NB4 (cell line): ENCODE measurements around the gene PCDHA1.
"Not testable (repeated sequence)": the region's sequence is repeated elsewhere in the genome, so short reads cannot be mapped to it uniquely, and the experiment has no call there.

ENCODE experiments used
- POLR2A ChIP-seq: IDR thresholded peaks from 2 replicates; pipeline ENCODE4 v1.6.1; 2011; ENCODE audit warnings: mild to moderate bottlenecking; ENCODE audit not compliant: insufficient read length; ENCODE audit errors: extremely low read depth
- TF ChIP-seq, protein P1 (sequence below): IDR thresholded peaks from one replicate; pipeline ENCODE4 v1.5.1; 2012; ENCODE audit warnings: low read depth, low read length
- TF ChIP-seq, protein P2 (sequence below): IDR thresholded peaks from 2 replicates; pipeline ENCODE4 v1.6.1; 2011; ENCODE audit warnings: low read depth, low read length

GRCh38 chr5:140787849-140788504 lies 2.0 kb downstream of the PCDHA1 start:
- TF ChIP-seq, protein P1, sequence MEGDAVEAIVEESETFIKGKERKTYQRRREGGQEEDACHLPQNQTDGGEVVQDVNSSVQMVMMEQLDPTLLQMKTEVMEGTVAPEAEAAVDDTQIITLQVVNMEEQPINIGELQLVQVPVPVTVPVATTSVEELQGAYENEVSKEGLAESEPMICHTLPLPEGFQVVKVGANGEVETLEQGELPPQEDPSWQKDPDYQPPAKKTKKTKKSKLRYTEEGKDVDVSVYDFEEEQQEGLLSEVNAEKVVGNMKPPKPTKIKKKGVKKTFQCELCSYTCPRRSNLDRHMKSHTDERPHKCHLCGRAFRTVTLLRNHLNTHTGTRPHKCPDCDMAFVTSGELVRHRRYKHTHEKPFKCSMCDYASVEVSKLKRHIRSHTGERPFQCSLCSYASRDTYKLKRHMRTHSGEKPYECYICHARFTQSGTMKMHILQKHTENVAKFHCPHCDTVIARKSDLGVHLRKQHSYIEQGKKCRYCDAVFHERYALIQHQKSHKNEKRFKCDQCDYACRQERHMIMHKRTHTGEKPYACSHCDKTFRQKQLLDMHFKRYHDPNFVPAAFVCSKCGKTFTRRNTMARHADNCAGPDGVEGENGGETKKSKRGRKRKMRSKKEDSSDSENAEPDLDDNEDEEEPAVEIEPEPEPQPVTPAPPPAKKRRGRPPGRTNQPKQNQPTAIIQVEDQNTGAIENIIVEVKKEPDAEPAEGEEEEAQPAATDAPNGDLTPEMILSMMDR: not testable (repeated sequence)
- TF ChIP-seq, protein P2, sequence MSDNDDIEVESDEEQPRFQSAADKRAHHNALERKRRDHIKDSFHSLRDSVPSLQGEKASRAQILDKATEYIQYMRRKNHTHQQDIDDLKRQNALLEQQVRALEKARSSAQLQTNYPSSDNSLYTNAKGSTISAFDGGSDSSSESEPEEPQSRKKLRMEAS: not testable (repeated sequence)
- not testable (repeated sequence) for TF ChIP-seq POLR2A
